ENCODE results near the gene ERGIC1. TPM values are rescaled to one million over a fixed set of nuclear protein-coding genes. Genes with fewer than 3 reads are reported as not detected.

The ERGIC1 gene
- total and polyA plus RNA-seq, 2 of the 13 experiments (the other 11 are each of a cell fraction or from before 2014, with no cell fraction given), result 78.5 to 184 TPM

DNA sequence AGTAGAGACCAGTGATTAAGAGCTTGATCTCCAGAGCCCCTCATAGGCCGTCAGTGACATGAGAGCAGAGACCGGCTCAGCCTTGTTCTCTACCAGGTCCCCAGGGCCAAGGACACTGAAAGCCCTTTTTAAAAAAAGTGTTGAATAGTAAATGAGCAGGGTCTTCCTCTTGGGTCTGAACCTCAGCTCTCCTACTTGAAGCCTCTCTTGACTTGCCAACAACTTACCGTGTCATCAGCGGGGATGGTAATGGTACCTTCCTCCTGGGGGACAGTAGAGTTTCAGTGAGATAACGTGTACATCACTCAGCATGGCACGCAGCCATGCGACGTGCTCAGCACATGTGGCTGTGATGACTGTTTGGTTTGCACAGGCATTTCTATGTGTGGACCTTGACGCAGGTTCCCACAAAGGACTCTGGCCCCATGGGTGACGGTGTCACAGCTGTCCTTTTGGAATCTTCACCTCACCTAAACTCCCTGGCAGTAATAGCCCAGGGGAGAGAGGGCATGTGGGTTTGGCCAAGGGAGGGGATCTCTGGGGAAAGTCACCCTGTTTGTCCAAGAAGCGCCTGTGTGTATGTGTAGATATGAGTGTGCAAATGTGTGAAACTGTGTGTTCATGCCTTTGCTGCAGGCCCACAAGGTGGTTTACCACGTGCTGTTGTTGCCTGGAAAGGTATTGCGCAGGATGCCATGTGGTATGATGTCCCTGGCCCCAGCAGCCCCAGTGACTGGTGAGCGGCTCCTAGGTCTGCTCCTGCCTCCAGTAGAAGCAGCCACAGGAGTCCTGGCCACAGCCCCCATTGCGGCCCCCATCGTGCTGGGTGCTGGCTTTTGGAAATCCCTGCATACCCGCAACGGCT is 18.7 kb downstream of the ERGIC1 start (continued):
- TF ChIP-seq, protein P1, sequence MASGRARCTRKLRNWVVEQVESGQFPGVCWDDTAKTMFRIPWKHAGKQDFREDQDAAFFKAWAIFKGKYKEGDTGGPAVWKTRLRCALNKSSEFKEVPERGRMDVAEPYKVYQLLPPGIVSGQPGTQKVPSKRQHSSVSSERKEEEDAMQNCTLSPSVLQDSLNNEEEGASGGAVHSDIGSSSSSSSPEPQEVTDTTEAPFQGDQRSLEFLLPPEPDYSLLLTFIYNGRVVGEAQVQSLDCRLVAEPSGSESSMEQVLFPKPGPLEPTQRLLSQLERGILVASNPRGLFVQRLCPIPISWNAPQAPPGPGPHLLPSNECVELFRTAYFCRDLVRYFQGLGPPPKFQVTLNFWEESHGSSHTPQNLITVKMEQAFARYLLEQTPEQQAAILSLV (CRISPR knock-in tag; IDR thresholded peaks at IDR 0.05; ENCODE audit: borderline replicate concordance), result no peak; the same call in 1 of the 2 replicates
- TF ChIP-seq ZNF746 (CRISPR knock-in tag; IDR thresholded peaks at IDR 0.05), result peak; percentile 82
- TF ChIP-seq CHD2 (IDR thresholded peaks at IDR 0.05; ENCODE audit: low read depth, low read length), result no peak
- TF ChIP-seq ZNF605 (CRISPR knock-in tag; IDR thresholded peaks at IDR 0.05), result peak; percentile 84
- no peak for TF ChIP-seq SATB2 (CRISPR knock-in tag; IDR thresholded peaks at IDR 0.05)
- no peak for TF ChIP-seq MBNL3 (CRISPR knock-in tag; conservative IDR thresholded peaks at IDR 0.05)
- TF ChIP-seq BRCA1 (CRISPR knock-in tag; IDR thresholded peaks at IDR 0.05), result 0 out of 2 replicates have a peak, but pooled peaks have one; percentile 27
- peak; percentile 74; the same call in 1 of the 2 replicates for TF ChIP-seq ZBTB7B (CRISPR knock-in tag; IDR thresholded peaks at IDR 0.05)
- 0 out of 2 replicates have a peak, but pooled peaks have one; percentile 35 for TF ChIP-seq ZNF780A (CRISPR knock-in tag; IDR thresholded peaks at IDR 0.05)
- peak; percentile 65; the same call in 1 of the 2 replicates for TF ChIP-seq ZFP82 (CRISPR knock-in tag; IDR thresholded peaks at IDR 0.05; ENCODE audit: borderline replicate concordance)
- TF ChIP-seq, protein P2, sequence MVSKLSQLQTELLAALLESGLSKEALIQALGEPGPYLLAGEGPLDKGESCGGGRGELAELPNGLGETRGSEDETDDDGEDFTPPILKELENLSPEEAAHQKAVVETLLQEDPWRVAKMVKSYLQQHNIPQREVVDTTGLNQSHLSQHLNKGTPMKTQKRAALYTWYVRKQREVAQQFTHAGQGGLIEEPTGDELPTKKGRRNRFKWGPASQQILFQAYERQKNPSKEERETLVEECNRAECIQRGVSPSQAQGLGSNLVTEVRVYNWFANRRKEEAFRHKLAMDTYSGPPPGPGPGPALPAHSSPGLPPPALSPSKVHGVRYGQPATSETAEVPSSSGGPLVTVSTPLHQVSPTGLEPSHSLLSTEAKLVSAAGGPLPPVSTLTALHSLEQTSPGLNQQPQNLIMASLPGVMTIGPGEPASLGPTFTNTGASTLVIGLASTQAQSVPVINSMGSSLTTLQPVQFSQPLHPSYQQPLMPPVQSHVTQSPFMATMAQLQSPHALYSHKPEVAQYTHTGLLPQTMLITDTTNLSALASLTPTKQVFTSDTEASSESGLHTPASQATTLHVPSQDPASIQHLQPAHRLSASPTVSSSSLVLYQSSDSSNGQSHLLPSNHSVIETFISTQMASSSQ (IDR thresholded peaks at IDR 0.05; ENCODE audit: low read depth), result no peak
- TF ChIP-seq, protein P2 (CRISPR knock-in tag; IDR thresholded peaks at IDR 0.05; ENCODE audit: borderline replicate concordance), result peak; percentile 63
- TF ChIP-seq, protein P3, sequence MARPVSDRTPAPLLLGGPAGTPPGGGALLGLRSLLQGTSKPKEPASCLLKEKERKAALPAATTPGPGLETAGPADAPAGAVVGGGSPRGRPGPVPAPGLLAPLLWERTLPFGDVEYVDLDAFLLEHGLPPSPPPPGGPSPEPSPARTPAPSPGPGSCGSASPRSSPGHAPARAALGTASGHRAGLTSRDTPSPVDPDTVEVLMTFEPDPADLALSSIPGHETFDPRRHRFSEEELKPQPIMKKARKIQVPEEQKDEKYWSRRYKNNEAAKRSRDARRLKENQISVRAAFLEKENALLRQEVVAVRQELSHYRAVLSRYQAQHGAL (CRISPR knock-in tag; IDR thresholded peaks at IDR 0.05; ENCODE audit: not compliant biosample characterization), result no peak
- no peak for TF ChIP-seq HOXD1 (CRISPR knock-in tag; IDR thresholded peaks at IDR 0.05)
- peak; percentile 82; the same call in 1 of the 2 replicates for TF ChIP-seq ZNF274 (CRISPR knock-in tag; IDR thresholded peaks at IDR 0.05)
- TF ChIP-seq, protein P4, sequence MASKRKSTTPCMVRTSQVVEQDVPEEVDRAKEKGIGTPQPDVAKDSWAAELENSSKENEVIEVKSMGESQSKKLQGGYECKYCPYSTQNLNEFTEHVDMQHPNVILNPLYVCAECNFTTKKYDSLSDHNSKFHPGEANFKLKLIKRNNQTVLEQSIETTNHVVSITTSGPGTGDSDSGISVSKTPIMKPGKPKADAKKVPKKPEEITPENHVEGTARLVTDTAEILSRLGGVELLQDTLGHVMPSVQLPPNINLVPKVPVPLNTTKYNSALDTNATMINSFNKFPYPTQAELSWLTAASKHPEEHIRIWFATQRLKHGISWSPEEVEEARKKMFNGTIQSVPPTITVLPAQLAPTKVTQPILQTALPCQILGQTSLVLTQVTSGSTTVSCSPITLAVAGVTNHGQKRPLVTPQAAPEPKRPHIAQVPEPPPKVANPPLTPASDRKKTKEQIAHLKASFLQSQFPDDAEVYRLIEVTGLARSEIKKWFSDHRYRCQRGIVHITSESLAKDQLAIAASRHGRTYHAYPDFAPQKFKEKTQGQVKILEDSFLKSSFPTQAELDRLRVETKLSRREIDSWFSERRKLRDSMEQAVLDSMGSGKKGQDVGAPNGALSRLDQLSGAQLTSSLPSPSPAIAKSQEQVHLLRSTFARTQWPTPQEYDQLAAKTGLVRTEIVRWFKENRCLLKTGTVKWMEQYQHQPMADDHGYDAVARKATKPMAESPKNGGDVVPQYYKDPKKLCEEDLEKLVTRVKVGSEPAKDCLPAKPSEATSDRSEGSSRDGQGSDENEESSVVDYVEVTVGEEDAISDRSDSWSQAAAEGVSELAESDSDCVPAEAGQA (IDR thresholded peaks at IDR 0.05; ENCODE audit: low read depth), result peak; percentile 76
- TF ChIP-seq, protein P4 (CRISPR knock-in tag; IDR thresholded peaks at IDR 0.05; ENCODE audit: borderline replicate concordance), result no peak
